NCI-H2196 treated with DMSO at 0.1 percent for 48 hours (cell line): Measurements from ENCODE around the gene CDK11B.
A peak's percentile ranks its signal among the peaks of the same experiment; 100 is the strongest.
"Not testable (repeated sequence)": the region's sequence is repeated elsewhere in the genome, so short reads cannot be mapped to it uniquely, and the experiment has no call there.

Experiments
- DNase-seq: peaks from one replicate; lab custom pipeline; 2025; ENCODE audit not compliant: unreplicated experiment; lab: John Stamatoyannopoulos, UW

The CDK11B gene

GRCh38 chr1:1658583-1659549 is at the start of gene CDK11B:
Gene CDK11B (minus strand): TSS chr1:1659004. CDS start chr1:1657485, 1,519 bp downstream.
- peak; percentile 80 for DNase-seq

- not testable (repeated sequence) for DNase-seq
These were observed 49.1 kb upstream of the CDK11B start for GRCh38 chr1:1707897-1708296.

DNA sequence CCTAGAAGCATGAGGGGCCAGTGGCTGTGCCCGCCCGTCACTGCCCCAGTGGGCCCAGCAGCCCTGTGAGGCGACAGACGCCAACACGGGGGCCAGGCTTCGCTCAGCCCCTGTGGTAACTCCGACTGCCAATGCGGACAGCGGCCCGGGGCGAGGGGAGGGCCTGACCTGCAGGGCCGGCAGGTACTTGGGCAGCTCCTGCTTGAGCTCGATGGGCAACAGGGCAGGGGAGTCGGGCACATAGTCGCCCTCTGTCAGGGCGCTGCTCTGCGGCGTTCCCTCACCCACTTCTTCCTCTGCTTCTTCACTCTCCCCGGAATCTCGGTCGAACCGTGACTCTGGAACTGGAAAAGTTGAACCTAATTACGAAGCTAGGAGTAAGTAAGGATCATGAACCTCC is 48.4 kb upstream of the CDK11B start:
- DNase-seq: not testable (repeated sequence)

DNA sequence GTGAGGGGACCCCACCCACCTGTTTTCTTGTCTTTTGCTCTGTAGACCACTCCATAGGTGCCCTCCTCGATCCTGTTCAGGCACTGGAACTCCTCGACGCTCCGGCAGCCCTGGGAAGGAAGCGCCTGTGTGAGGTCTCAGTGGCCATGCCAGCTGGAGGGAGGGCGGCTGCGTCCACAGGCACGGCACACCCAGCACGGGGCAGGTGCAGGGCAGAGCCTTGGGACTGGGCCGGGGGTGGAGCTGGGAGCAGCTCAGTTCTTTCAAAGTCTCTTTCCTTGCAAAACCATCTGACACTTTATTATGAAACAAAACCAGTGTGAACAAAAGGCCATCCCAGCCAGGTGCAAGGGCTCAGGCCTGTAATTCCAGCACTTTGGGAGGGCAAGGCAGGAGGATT is 46.8 kb upstream of the CDK11B start:
- DNase-seq: not testable (repeated sequence)

GRCh38 chr1:1704284-1704957 is 45.6 kb upstream of the CDK11B start:
- not testable (repeated sequence) for DNase-seq

DNA sequence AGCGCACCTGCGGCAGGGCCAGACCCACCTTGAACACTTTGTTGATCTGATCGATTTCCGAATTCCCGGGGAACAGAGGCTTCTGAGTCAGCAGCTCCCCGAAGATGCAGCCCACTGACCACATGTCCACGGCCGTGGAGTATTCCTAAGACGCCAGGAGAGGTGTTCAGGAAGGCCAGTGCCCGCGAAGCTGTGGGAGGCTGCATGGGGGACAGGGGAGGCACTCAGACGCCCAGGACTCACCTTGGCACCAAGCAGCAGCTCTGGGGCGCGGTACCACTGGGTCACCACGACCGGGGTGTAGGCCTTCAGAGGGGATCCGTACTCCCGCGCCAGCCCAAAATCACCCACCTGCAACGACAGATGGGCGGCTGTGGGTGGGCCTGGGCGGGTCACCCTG is 45.0 kb upstream of the CDK11B start:
- DNase-seq: no peak

- DNase-seq: not testable (repeated sequence)
These were observed 43.7 kb upstream of the CDK11B start for GRCh38 chr1:1702506-1702905.

- DNase-seq: not testable (repeated sequence)
These were observed 41.8 kb upstream of the CDK11B start for GRCh38 chr1:1700557-1700956.

- DNase-seq: not testable (repeated sequence)
These were observed 41.3 kb upstream of the CDK11B start for GRCh38 chr1:1700067-1700466.

DNA sequence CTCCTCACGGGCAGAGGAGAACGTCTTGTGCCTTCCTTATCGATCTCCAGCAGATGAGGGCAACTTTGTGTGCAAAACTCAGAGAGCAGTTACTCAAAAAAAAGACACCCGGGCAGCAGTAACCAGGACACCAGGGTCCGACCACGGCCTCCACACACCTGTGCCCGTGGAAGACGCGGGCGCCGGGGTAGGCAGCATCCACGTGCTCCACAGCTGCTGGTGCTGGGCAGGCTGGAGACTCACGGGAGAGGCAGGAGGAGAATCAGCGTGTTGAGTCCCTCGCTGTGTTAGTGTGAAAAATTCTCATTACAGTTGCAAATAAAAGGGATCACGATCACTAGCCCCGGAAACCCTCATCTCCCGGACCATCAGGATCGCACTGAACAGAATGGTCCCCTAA is 40.3 kb upstream of the CDK11B start:
- not testable (repeated sequence) for DNase-seq

DNA sequence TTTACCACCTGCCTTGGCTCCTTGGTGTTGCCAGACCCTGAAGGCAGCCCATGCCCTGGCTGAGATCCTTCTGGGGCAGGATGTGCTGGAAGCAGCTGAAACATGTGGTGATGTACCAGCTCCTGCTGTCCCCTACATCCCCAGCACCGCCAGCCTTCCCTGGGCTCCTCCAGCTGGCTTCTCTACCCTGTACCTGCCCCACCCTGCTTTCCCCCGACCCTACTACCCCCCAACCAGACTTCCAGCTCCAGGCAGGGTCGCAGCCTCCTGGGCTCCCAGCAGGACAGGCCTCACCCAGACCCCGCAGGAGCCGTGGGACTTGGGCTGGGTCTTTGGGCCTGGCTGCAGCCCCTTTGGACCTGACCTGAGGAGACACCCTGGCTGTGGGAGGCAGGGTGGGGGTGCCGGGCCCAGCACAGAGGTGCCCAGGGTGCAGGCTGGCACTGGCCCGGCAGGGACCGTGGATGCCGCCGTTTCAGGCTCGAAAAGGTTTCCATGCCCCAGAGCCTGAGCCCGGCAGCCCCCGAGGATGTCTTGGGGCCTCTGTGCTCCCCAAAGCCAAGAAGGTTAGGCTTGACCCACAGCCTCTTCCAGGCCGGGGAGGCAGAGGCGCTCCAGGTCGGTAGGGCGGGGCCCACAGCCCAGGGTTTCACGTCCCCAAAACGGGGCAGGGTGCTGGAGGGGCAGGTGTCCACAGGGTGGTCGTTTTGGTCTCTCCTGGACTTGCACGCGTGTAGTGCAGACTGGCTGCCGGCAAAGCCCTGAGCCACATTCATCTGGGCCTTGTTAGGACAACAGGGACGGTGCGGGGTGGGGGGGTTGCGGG is 38.8 kb upstream of the CDK11B start:
- not testable (repeated sequence) for DNase-seq

DNA sequence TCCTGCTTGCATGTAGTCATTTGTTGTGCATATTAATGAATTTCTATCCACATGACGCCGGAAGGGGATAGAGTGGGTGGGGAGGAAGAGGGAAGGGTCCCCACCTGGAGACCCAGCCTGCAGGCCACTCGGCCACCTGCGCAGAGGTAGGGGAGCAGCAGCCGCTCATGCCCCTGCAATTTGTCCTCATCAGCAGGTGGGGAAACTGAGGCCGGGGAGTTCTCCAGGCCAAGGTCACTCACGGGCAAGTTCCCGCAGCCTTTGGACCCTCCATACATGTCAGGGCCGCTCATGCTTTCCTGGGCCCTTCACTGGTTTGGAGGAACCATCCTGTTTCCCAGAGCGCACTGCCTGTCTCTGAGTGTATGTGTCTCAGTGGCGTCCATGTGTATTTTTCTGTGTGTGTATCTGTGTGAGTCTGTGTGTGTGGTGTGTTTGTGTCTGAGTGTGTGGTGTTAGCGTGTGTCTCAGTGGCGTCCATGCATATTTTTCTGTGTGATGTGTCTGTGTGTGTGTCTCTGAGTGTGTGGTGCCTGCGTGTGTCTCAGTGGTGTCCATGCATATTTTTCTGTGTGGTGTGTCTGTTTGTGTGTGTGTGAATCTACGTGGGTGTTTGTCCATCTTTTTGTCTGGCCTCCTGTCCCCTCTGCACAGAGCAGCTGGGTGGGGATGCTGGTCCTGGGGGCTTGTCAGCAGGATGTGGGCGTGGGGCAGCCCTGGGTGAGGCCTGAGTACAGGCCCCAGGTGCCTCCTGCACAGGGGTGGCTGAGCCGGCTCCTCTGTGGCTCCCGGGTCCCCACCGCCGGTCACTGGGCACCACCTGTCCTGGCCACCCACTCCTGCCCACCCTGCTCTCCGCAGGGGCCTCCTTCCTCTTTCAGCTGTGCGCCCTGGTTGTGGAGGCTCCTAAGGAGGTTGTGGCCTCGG is 37.9 kb upstream of the CDK11B start:
- not testable (repeated sequence) for DNase-seq

- DNase-seq: peak; percentile 55
These were observed 34.2 kb upstream of the CDK11B start, which contains the start of gene SLC35E2B for GRCh38 chr1:1692714-1693647. Gene SLC35E2B (minus strand): TSS chr1:1692795. CDS start chr1:1676699, 16,096 bp downstream.

GRCh38 chr1:1692324-1692713 is 33.5 kb upstream of the CDK11B start:
- peak; percentile 33 for DNase-seq

DNA sequence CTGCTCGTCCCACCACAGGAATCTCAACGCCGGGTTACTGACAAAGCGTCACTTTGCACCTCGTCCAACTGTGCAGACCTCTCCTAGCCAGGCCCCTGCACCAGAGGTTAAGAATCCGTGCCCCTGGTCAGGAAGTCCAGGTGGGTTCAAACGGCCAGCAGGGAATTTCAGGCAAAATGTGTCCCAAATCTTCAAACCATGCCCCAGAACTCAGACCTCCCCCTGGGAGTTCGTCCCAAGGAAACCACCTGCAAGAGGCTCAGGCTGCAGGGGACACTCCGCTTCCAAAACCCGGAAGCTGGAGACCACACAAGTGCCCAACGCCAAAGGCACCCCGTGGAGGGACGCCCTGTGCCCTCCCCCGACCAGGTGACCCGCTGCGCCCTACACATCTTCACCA is 32.6 kb upstream of the CDK11B start:
- not testable (repeated sequence) for DNase-seq

DNA sequence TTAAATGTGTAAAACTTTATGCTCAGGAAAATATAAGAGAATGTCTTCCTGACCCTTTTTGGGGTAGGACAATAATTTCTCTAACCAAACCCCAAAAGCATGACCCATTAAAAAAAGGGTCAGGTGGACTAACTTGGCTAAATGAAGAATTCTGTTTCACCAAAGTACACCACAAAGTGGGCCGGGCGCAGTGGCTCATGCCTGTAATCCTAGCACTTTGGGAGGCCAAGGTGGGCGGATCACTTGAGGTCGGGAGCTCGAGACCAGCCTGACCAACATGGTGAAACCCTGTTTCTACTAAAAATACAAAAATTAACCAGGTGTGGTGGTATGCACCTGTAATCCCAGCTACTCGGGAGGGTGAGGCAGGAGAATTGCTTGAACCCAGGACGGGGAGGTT is 30.7 kb upstream of the CDK11B start:
- not testable (repeated sequence) for DNase-seq

DNA sequence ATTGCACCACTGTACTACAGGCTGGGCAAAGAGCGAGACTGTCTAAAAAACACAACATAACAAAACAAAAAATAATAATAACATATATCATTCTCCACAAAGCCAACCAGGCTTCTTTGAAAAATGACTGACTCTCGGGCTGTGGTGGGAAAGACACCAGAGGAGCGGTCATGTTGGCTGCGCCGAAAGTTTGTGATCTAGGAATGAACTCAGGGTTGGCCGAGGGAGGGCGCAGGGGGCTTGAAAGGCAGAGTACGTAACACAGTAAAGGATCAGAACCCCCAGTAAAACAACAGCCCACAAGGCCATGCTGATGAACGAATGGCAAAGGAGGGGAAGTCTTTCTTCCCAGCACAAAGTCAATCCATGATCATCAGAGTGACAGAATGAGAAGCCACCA is 29.0 kb upstream of the CDK11B start:
- DNase-seq: no peak

- no peak for DNase-seq
These were observed 25.4 kb upstream of the CDK11B start for GRCh38 chr1:1684031-1684681.
